Esophagus mucosa (tissue), 1 donor: ENCODE data around the gene LRRIQ4. TPM values are rescaled to one million over a fixed set of nuclear protein-coding genes. Genes with fewer than 3 reads are reported as not detected.
A peak's percentile ranks its signal among the peaks of the same experiment; 100 is the strongest.

Experiments used
- ATAC-seq: fragments of 200-7000 bp; cut with Tn5 transposase; one replicate; pipeline ENCODE4 v1.9.1; 2020
- total RNA-seq: library from RNA; stranded (reverse); gene quantifications from one replicate; pipeline ENCODE4 v1.2.4, GENCODE V29; 2023
- donor health status: DM: yes; HTN: yes; CAD: no.

Gene LRRIQ4
- total RNA-seq: not detected

DNA sequence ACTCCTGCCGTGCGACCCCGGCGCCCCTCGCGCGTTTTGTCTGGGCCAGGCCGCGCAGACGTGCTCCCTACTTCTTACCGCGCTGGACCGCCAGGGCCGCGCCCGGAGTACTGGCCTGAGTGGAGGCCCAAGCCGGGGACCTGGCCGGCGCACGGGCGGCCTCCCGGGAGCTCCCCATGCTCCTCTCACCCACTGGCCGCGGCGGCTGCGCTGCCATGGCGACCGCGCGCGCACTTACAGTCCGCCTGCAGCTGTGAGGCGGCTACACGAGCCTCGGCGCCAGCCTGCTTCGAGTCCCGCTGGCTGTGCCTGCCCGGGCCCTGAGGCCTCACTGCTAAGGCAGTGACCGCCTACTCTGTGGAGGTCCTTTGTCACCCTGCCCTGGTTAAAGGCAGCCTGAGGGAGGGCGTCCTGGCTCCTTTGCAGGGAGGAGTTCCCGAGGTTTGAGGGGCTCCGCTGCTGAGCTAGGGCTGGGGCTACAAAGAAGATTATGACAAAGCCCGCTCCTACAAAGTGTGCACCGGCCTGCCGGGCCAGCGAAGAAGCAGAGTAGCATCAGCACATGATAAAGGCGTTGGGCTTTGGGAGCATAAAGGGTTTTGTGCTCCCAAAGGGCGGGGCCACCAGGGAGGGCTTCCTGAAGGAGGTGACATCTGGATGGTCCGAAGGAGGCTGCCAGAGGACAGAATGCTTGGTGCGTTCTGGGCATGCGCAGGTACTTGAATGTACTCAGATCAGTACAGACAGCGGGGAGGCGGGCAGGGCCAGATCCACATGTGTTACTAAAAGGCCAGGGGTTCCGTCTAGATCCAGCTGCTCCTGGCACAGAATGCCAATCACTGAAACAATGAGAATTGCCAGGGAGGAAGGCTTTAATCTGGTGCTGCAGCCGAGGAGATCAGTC, at the start of gene LRRIQ4, which contains the start of gene LRRC34:
TSS of gene LRRIQ4 (plus strand) at position 539 of the 904 bp plus-strand sequence. CDS start 9,052 bp downstream, outside the sequence.
TSS of gene LRRC34 (minus strand) at position 573 of the 904 bp plus-strand sequence. CDS start at position 217, 356 bp downstream.
- ATAC-seq: peak; percentile 83

GRCh38 chr3:169764312-169764881, 48.3 kb upstream of the LRRIQ4 start:
- ATAC-seq: peak; percentile 62

DNA sequence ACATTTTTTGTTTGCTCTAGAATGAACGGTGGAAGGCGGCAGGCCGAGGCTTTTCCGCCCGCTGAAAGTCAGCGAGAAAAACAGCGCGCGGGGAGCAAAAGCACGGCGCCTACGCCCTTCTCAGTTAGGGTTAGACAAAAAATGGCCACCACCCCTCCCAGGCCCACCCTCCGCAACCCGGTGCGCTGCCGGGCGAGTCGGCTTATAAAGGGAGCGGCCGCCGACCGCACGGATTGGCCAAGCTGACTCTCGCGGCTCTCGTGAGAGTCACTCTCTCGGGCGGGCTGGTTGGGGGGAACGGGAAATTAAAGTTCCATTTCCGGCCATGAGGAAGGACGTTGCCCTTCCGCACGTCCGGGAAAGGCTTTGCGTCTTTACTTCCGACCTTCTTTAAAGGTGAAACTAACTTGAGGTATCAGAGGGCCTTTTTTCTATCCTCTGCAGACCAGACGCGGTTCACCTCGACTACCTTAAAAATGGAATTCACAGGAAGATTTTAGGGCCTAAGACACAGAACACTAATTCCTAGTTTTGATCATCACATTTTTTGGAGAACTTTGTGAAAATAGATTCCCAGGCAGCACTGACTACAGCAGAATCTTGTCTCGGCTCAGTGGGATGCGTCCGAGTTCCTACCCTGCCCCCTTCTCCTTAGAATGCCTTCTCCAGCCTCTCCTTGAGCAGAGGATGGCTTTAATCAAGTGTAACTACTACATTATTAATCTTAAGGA, 47.6 kb upstream of the LRRIQ4 start, which contains the start of gene TERC:
TSS of gene TERC (minus strand) at position 179 of the 731 bp plus-strand sequence.
- peak; percentile 95 for ATAC-seq

DNA sequence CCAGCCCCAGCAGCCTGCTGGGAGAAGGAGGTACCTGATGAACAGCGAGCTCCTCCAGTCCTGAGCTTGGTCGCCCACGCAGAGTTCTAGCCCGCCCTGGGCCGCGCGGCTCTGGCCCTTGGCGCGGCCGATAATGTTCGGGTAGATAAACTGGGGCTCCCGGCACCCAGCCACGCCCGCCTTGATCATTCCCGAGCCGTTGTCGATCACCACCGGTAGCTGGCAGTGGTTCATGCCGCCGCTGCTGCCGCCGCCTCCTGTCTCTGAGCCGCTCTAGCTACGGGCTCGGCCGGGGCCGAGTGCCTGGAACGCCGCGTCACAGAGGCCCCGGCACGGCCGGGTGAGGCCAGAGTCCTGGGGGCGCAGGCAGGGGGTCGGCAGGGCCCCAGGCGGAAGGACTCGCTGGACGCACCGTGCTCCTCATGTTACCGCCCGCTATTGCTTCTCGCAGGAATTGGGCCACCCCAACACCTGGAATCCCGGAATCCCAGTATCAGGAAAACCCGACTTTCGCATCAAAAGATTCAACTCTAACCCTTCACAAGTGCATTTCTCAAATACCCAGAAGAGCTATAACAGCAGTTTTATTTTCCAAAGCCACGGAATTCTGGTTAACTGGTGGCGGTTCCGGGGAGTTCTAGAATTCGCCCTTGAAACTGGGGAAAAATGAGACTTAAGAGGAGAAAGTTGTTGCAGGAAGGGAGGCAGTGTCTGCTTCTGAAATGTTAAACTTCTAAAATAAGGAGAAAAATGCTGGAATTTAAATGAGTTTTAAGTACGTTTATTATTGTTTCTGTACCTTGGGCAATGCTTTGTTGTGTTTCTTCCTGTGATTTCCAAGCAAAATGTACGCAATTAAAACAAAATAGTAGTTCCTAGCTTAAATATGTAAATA, 43.1 kb upstream of the LRRIQ4 start, which contains the start of gene ACTRT3:
TSS of gene ACTRT3 (minus strand) at position 275 of the 895 bp plus-strand sequence. CDS start at position 234, 41 bp downstream.
- ATAC-seq: peak; percentile 3

GRCh38 chr3:169771497-169772304, 41.0 kb upstream of the LRRIQ4 start:
- ATAC-seq: peak; percentile 26

DNA sequence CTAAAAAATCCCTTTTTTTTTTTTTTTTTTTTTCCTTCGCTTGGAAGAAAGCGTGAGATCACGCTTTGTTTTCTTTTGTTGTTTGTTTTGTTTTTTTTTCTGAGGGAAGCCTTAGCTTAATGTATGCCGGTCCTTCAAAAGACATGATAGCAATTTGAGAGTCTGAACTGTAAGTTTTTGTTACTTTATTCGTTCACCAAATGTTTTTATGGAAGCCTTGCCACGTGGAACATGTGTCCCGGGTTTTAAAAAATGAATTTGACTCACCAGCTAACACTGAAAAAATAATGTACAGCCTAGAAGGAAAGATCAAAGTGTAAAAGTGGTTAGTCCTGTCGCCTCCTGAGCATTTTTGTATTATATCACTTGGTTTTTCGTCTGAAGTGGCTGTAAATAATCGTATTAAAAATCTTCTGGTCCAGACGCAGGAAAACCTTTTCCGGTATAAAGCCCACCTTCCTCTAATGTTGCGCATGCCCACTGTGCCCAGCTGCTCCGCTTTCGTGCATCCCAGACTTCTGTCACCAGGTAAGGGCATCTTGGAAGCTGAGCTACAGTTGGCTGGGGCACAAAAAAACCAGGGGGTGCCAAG, 40.3 kb upstream of the LRRIQ4 start:
- peak; percentile 62 for ATAC-seq

- peak; percentile 93 for ATAC-seq
Measured at GRCh38 chr3:169772897-169773816, 39.5 kb upstream of the LRRIQ4 start, which contains the start of gene MYNN. Gene MYNN (plus strand): TSS chr3:169773396. CDS start chr3:169774296, 900 bp downstream.

DNA sequence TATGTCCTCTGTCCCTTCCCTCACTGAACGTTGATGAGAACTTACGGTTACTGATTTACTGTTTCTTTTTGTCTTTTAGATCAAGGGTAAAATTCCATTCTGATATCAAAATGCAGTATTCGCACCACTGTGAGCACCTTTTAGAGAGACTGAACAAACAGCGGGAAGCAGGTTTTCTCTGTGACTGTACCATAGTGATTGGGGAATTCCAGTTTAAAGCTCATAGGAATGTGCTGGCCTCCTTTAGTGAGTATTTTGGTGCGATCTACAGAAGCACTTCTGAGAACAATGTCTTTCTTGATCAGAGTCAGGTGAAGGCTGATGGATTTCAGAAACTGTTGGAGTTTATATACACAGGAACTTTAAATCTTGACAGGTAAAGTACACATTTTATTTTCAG, 38.5 kb upstream of the LRRIQ4 start:
- ATAC-seq: no peak

- ATAC-seq: no peak
Measured at GRCh38 chr3:169777822-169778221, 34.8 kb upstream of the LRRIQ4 start.

GRCh38 chr3:169780742-169781141, 31.9 kb upstream of the LRRIQ4 start:
- no peak for ATAC-seq

- no peak for ATAC-seq
Measured at GRCh38 chr3:169781209-169781855, 31.3 kb upstream of the LRRIQ4 start.

DNA sequence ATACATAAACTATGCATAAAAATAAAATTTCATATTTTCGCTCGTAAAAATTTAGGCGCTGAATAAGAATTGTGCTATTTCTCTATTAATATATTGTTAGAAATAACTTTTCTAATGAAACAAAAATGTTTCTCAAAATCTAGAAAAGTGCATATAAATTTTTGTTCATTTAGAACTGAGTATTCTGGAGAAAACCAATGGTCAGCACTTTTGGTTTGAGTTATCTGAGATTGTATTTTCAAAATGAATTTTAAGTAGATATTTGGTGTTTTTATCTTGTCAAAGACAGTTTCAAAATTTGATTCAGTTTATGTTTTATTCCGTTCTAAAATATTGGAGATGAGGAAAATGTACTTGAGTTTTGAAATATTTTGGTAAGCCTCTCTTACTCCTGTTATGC, 25.6 kb upstream of the LRRIQ4 start:
- no peak for ATAC-seq

DNA sequence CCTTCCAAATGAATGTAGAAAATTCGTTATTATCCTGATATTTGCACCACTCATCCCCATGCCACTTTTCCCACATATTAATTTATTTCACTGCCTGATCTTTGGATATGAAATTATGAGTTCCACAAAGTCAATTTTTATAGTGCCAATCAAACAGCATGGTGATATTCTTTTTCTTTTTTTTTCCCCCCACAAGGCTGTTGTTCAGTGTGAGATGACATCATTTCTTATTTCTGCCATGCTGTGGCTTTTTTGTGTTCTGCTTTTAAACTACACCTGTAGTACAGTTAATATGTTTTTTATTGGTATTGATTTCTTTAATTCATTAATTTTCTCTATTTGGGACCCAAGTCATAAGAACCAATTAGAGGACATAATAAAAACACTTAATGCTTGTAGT, 24.9 kb upstream of the LRRIQ4 start:
- no peak for ATAC-seq

DNA sequence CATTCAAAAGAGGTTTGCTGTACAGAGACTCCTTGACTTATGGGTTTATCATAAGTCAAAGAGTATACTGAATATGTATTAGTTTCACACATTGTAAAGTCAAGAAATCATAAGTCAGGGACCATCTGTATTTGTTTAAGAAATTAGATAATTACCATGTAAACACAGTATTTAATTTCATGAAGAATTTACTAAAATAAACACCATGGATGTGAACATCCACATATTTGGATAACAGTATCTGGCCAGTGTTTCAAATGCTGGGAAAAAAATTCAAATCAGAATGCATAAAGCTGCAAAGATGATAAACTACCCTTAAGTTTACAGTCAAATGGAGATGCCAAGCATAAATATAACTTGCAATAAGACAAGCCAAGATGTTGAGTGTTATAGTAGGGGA, 22.5 kb upstream of the LRRIQ4 start:
- ATAC-seq: no peak

GRCh38 chr3:169790687-169791429, 21.8 kb upstream of the LRRIQ4 start:
- ATAC-seq: no peak

DNA sequence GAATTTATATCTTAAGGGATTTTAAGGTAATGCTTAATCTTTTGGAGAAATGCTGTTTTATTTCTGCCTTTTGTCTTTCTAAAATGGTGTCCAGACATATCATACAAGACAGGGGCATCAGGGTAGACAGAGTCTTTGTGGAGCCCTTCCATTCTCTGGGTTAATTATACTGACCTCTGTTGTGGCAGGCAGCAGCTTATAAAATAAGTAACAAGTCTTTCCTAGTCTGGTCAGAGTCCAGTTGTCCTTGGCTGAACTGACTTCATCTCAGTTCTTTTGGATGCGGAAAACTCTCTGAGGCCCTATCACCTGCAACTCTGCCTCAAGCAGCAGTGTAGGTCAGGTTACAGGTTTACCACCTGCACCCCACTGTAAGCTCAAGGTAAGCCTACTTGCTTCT, 20.3 kb upstream of the LRRIQ4 start:
- no peak for ATAC-seq

DNA sequence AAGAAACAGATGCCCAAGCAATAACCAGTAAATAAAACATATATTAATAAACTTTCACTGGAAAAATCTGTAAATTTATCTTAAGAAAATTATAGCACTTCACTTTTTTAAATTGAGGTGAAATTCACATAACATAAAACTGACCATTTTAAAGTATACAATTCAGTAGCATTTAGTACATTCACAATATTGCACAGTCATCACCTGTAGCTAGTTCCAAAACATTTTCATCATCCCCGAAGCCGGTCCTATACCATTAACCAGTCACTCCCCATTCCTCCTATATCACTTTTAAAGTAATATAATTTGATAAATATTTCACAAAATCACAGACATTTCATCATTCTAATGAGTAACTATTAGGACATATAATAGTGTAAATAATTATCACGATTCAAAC, 8.0 kb upstream of the LRRIQ4 start:
- ATAC-seq: no peak

GRCh38 chr3:169809230-169809795, 3.4 kb upstream of the LRRIQ4 start:
- ATAC-seq: no peak
